ENCODE measurements around the gene MPV17L2.
"Not testable (repeated sequence)": the region's sequence is repeated elsewhere in the genome, so short reads cannot be mapped to it uniquely, and the experiment has no call there.

The MPV17L2 gene

GRCh38 chr19:18194554-18195238, 1.7 kb downstream of the MPV17L2 start:
- H3K36me3 Mint-ChIP-seq (ENCODE audit: low read depth): peaks cover 7% of the 10 kb centered on the region
- H3K4me1 Mint-ChIP-seq (ENCODE audit: low read depth): peaks cover 34% of the 10 kb centered on the region
- no peak overlapping the region for H3K27ac Mint-ChIP-seq
- peak overlapping the region; percentile 88 for H3K4me3 Mint-ChIP-seq
- no peaks in the 10 kb centered on the region for H3K27me3 Mint-ChIP-seq
- H3K9me3 Mint-ChIP-seq: no peaks in the 10 kb centered on the region

GRCh38 chr19:18196511-18196845, 3.5 kb downstream of the MPV17L2 start:
- peaks cover 7% of the 10 kb centered on the region for H3K36me3 Mint-ChIP-seq (ENCODE audit: low read depth)

GRCh38 chr19:18197306-18197705, 4.3 kb downstream of the MPV17L2 start:
- Mint-ChIP-seq H3K9me3 (no peaks in the 10 kb centered on the region), H3K4me3 (no peak overlapping the region), H3K4me1 (ENCODE audit: low read depth) (peaks cover 30% of the 10 kb centered on the region), H3K27ac (no peak overlapping the region), H3K36me3 (ENCODE audit: low read depth) (peaks cover 7% of the 10 kb centered on the region), H3K27me3 (no peaks in the 10 kb centered on the region)

More at GRCh38 chr19:18196511-18196845, 3.5 kb downstream of the MPV17L2 start:
- H3K4me1 Mint-ChIP-seq (ENCODE audit: low read depth): peaks cover 34% of the 10 kb centered on the region
- H3K27me3 Mint-ChIP-seq: no peaks in the 10 kb centered on the region
- no peak overlapping the region for H3K4me3 Mint-ChIP-seq
- H3K27ac Mint-ChIP-seq: no peak overlapping the region
- H3K9me3 Mint-ChIP-seq: no peaks in the 10 kb centered on the region

GRCh38 chr19:18197941-18198340, 4.9 kb downstream of the MPV17L2 start:
- peaks cover 26% of the 10 kb centered on the region for H3K4me1 Mint-ChIP-seq (ENCODE audit: low read depth)
- peaks cover 7% of the 10 kb centered on the region for H3K36me3 Mint-ChIP-seq (ENCODE audit: low read depth)
- no peaks in the 10 kb centered on the region for H3K9me3 Mint-ChIP-seq
- no peak overlapping the region for H3K27ac Mint-ChIP-seq
- no peaks in the 10 kb centered on the region for H3K27me3 Mint-ChIP-seq
- H3K4me3 Mint-ChIP-seq: no peak overlapping the region

GRCh38 chr19:18198374-18198773, 5.4 kb downstream of the MPV17L2 start:
- no peak overlapping the region for H3K27ac Mint-ChIP-seq
- H3K4me3 Mint-ChIP-seq: no peak overlapping the region
- no peaks in the 10 kb centered on the region for H3K27me3 Mint-ChIP-seq
- H3K9me3 Mint-ChIP-seq: no peaks in the 10 kb centered on the region
- peaks cover 7% of the 10 kb centered on the region for H3K36me3 Mint-ChIP-seq (ENCODE audit: low read depth)
- H3K4me1 Mint-ChIP-seq (ENCODE audit: low read depth): peaks cover 28% of the 10 kb centered on the region

GRCh38 chr19:18202397-18202777, 9.4 kb downstream of the MPV17L2 start:
- peak overlapping the region; percentile 94 for H3K4me3 Mint-ChIP-seq
- no peaks in the 10 kb centered on the region for H3K27me3 Mint-ChIP-seq
- no peak overlapping the region for H3K27ac Mint-ChIP-seq
- H3K4me1 Mint-ChIP-seq (ENCODE audit: low read depth): peaks cover 30% of the 10 kb centered on the region
- H3K36me3 Mint-ChIP-seq (ENCODE audit: low read depth): peaks cover 7% of the 10 kb centered on the region
- no peaks in the 10 kb centered on the region for H3K9me3 Mint-ChIP-seq

GRCh38 chr19:18202778-18203407, 9.9 kb downstream of the MPV17L2 start:
- H3K36me3 Mint-ChIP-seq (ENCODE audit: low read depth): peaks cover 7% of the 10 kb centered on the region
- peak overlapping the region; percentile 87 for H3K27ac Mint-ChIP-seq
- no peaks in the 10 kb centered on the region for H3K9me3 Mint-ChIP-seq
- peak overlapping the region; percentile 94 for H3K4me3 Mint-ChIP-seq
- no peaks in the 10 kb centered on the region for H3K27me3 Mint-ChIP-seq
- peaks cover 30% of the 10 kb centered on the region for H3K4me1 Mint-ChIP-seq (ENCODE audit: low read depth)

- Mint-ChIP-seq H3K27ac (peak overlapping the region; percentile 87), H3K36me3 (ENCODE audit: low read depth) (peaks cover 3% of the 10 kb centered on the region), H3K9me3 (no peaks in the 10 kb centered on the region), H3K4me3 (peak overlapping the region; percentile 94), H3K4me1 (ENCODE audit: low read depth) (peaks cover 30% of the 10 kb centered on the region), H3K27me3 (no peaks in the 10 kb centered on the region)
These were observed 10.4 kb downstream of the MPV17L2 start for GRCh38 chr19:18203408-18203862.

GRCh38 chr19:18203863-18204393, 10.9 kb downstream of the MPV17L2 start, which contains the start of gene RAB3A:
TSS of gene RAB3A (minus strand) at chr19:18204042. CDS start at chr19:18202740, 1,302 bp downstream.
- Mint-ChIP-seq H3K36me3 (ENCODE audit: low read depth) (no peaks in the 10 kb centered on the region), H3K27me3 (no peaks in the 10 kb centered on the region), H3K4me3 (peak within 1 kb of the TSS; percentile 94), H3K9me3 (no peaks in the 10 kb centered on the region), H3K4me1 (ENCODE audit: low read depth) (peaks cover 30% of the 10 kb centered on the region), H3K27ac (peak within 1 kb of the TSS; percentile 87)

GRCh38 chr19:18204394-18205199, 11.6 kb downstream of the MPV17L2 start:
- Mint-ChIP-seq H3K36me3 (ENCODE audit: low read depth) (no peaks in the 10 kb centered on the region), H3K27me3 (no peaks in the 10 kb centered on the region)

GRCh38 chr19:18205200-18205892, 12.3 kb downstream of the MPV17L2 start:
- Mint-ChIP-seq H3K4me3 (peak overlapping the region; percentile 86), H3K36me3 (ENCODE audit: low read depth) (no peaks in the 10 kb centered on the region), H3K27ac (peak overlapping the region; percentile 83), H3K9me3 (no peaks in the 10 kb centered on the region), H3K27me3 (no peaks in the 10 kb centered on the region), H3K4me1 (ENCODE audit: low read depth) (peaks cover 30% of the 10 kb centered on the region)

More at GRCh38 chr19:18204394-18205199, 11.6 kb downstream of the MPV17L2 start:
- H3K27ac Mint-ChIP-seq: peak overlapping the region; percentile 83
- peak overlapping the region; percentile 86 for H3K4me3 Mint-ChIP-seq
- H3K4me1 Mint-ChIP-seq (ENCODE audit: low read depth): peaks cover 30% of the 10 kb centered on the region
- no peaks in the 10 kb centered on the region for H3K9me3 Mint-ChIP-seq

- Mint-ChIP-seq H3K36me3 (ENCODE audit: low read depth) (no peaks in the 10 kb centered on the region), H3K4me3 (no peak overlapping the region)
These were observed 13.0 kb downstream of the MPV17L2 start for GRCh38 chr19:18206018-18206417.

GRCh38 chr19:18208098-18208951, 15.3 kb downstream of the MPV17L2 start:
- Mint-ChIP-seq H3K4me1 (ENCODE audit: low read depth) (peaks cover 20% of the 10 kb centered on the region), H3K4me3 (no peak overlapping the region), H3K36me3 (ENCODE audit: low read depth) (no peaks in the 10 kb centered on the region), H3K27me3 (no peaks in the 10 kb centered on the region), H3K9me3 (no peaks in the 10 kb centered on the region), H3K27ac (no peak overlapping the region)

More at GRCh38 chr19:18206018-18206417, 13.0 kb downstream of the MPV17L2 start:
- no peaks in the 10 kb centered on the region for H3K9me3 Mint-ChIP-seq
- H3K27me3 Mint-ChIP-seq: no peaks in the 10 kb centered on the region
- H3K27ac Mint-ChIP-seq: no peak overlapping the region
- peaks cover 30% of the 10 kb centered on the region for H3K4me1 Mint-ChIP-seq (ENCODE audit: low read depth)

GRCh38 chr19:18209912-18210311, 16.9 kb downstream of the MPV17L2 start:
- not testable (repeated sequence) for H3K4me1 Mint-ChIP-seq (ENCODE audit: low read depth); H3K9me3 Mint-ChIP-seq; H3K27ac Mint-ChIP-seq; H3K36me3 Mint-ChIP-seq (ENCODE audit: low read depth); H3K4me3 Mint-ChIP-seq; H3K27me3 Mint-ChIP-seq

Measured in stimulated activated naive CD8-positive, alpha-beta T cell treated with anti-CD3 and anti-CD28 coated beads, Interleukin-15, Interleukin-2, amounts not matched to agents 100 ng/mL and 50 ng/mL, for 24 hours (primary cell).